GM18507 (cell line): ENCODE results near the gene NAA10.

Experiments used
- DNase-seq: peaks from one replicate; pipeline ENCODE4 v3.0.0; 2011; ENCODE audit warnings: low read depth; ENCODE audit not compliant: insufficient read length; ENCODE audit errors: extremely low spot score
- FAIRE-seq: peaks from 2 replicates; lab custom pipeline; 2011; peaks lifted over from hg19 to GRCh38; lab: Jason Lieb, UNC

NAA10 gene

GRCh38 chrX:153967536-153968224 is 32.8 kb upstream of the NAA10 start:
- DNase-seq = no peak
- peak; percentile 94 for FAIRE-seq

GRCh38 chrX:153966841-153967535 is 32.2 kb upstream of the NAA10 start:
- DNase-seq (no peak), FAIRE-seq (no peak)

- no peak for FAIRE-seq
Observed at GRCh38 chrX:153966283-153966688, 31.4 kb upstream of the NAA10 start.

GRCh38 chrX:153965406-153965805 is 30.6 kb upstream of the NAA10 start:
- no peak for FAIRE-seq
- no peak for DNase-seq

More at GRCh38 chrX:153966283-153966688, 31.4 kb upstream of the NAA10 start:
- no peak for DNase-seq

- no peak for FAIRE-seq
- DNase-seq = no peak
Observed at GRCh38 chrX:153964105-153964504, 29.3 kb upstream of the NAA10 start.

- DNase-seq (no peak), FAIRE-seq (no peak)
Observed at GRCh38 chrX:153963546-153963945, 28.7 kb upstream of the NAA10 start.

GRCh38 chrX:153961292-153961691 is 26.5 kb upstream of the NAA10 start:
- FAIRE-seq = no peak

GRCh38 chrX:153960786-153961185 is 25.9 kb upstream of the NAA10 start:
- no peak for FAIRE-seq
- no peak for DNase-seq

More at GRCh38 chrX:153961292-153961691, 26.5 kb upstream of the NAA10 start:
- no peak for DNase-seq

GRCh38 chrX:153960077-153960476 is 25.2 kb upstream of the NAA10 start:
- DNase-seq (no peak), FAIRE-seq (no peak)

GRCh38 chrX:153959649-153960048 is 24.8 kb upstream of the NAA10 start:
- DNase-seq (no peak), FAIRE-seq (no peak)

- no peak for DNase-seq
- FAIRE-seq = no peak
Observed at GRCh38 chrX:153958605-153959004, 23.8 kb upstream of the NAA10 start.

GRCh38 chrX:153957224-153957623 is 22.4 kb upstream of the NAA10 start:
- no peak for FAIRE-seq
- no peak for DNase-seq

- FAIRE-seq (no peak), DNase-seq (no peak)
Observed at GRCh38 chrX:153956044-153956907, 21.4 kb upstream of the NAA10 start.

- DNase-seq (no peak), FAIRE-seq (no peak)
Observed at GRCh38 chrX:153955228-153955732, 20.4 kb upstream of the NAA10 start.

- DNase-seq (no peak), FAIRE-seq (no peak)
Observed at GRCh38 chrX:153954558-153955227, 19.9 kb upstream of the NAA10 start.

- FAIRE-seq = no peak
- DNase-seq = no peak
Observed at GRCh38 chrX:153953892-153954557, 19.2 kb upstream of the NAA10 start.

- FAIRE-seq (peak; percentile 96), DNase-seq (peak; percentile 56)
Observed at GRCh38 chrX:153953342-153953830, 18.5 kb upstream of the NAA10 start.

GRCh38 chrX:153952373-153953026 is 17.7 kb upstream of the NAA10 start:
- no peak for DNase-seq

More at GRCh38 chrX:153952373-153953026, 17.7 kb upstream of the NAA10 start:
- FAIRE-seq = no peak
